ENCODE data around the gene CYP4B1.

Gene CYP4B1

DNA sequence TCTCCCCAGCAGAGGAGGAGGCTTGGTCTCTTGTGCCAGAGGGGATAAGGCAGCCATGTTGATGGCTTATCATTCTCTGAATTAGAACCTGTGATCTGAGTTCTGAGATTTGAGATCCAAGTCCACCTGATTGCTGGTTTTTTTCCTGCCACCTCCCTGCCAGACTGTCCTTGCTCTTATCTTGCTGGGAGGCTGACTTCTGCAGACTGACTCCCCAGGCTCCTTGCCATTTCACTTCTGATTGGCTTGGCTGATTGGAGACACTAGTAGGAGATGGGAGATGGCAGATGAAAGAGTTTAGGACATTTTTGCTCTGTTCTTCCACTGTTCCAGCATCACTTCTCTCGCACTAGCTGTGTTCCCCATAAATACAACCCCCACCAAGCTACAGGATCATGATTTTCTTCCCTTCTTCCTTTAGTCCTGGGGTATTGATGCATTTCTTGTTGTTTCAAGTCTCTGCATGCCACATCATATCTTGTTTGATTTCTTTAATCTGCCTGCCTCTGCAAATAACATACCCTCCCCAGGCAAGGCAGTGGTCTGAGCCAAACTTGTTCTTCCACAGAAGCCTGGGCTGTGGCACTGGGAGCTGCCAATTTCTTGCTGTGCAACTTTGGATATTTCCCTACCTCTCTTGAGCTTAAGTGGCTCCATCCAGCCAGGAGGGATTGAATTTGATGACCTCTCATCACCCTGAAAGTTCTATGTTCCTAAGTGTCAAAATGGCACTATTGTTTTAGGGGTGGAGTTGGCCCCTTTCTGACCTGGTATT, 963 bp upstream of the CYP4B1 start:
- no peak for DNase-seq

DNA sequence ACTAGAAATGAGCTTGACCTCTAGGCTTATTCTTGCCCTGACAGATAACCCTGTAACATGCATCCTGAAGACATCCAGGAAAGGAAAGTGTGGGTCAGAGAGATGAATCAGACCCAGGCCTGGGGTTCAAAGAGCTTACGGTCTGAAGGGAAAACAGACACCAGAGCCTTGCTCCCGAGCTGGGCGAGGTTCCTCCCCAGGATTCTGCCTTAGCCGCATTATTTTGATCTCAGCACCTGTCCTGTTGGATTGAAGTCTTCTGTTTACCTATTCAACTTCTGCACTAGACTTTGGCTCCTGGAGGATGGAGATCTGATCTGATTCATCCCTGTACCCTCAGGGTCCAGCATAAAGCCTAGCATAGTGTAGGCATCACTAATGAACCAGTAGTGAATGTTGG, 1.9 kb downstream of the CYP4B1 start:
- DNase-seq = no peak

DNA sequence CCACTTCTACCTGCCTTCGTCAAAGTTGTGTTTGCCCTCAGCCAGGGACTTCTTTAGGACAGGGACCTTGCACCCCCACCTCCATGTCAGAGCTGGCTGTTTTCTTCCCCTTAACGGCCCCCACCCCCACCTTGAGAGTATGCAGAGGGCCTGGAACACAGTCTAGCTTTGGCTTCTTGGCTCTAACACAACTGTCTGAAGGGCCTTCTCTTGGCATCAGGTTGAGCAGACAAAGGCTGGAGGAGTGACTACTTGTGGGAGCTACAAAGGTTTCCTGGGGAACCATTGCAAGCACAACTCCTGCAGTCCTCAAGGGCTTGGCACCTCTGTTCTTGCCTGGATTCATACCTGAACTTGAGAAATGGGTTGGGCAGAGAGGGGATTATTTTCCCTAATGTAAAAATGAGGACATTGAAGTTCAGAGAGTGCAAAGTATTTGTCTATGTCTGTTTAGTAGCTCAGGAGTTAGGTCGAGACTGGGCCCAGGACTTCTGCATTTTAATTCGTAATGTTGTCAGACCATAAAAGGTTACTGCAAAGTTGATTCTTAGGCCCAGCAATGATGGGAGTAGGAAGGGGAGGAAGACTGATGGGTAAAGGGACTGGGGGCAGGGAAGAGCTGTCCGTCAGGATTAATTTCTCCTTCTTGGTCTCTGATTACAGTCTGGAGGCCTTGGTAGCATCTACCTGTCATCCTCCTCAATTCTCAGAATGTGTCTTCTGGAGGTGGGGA, 2.6 kb downstream of the CYP4B1 start:
- no peak for DNase-seq

DNA sequence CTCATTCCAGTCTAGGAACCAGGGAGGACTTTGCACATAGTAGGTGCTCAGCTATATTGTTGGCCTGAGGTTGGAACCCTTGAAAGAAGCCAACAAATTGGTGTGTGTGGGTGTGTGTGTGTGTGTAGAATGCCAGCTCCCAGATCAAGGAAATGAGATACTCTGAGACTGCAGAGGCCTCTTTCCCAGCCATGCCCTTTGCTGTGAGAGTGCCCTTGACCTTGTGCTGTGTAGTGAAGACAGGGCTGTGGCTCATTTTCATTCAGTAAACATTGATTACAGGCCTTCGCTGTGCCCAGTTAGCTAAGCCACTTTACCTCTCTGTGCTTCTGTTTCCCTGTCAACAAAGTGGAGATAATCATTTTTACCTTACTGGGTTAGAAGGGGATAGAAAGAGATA, 3.2 kb downstream of the CYP4B1 start:
- no peak for DNase-seq

DNA sequence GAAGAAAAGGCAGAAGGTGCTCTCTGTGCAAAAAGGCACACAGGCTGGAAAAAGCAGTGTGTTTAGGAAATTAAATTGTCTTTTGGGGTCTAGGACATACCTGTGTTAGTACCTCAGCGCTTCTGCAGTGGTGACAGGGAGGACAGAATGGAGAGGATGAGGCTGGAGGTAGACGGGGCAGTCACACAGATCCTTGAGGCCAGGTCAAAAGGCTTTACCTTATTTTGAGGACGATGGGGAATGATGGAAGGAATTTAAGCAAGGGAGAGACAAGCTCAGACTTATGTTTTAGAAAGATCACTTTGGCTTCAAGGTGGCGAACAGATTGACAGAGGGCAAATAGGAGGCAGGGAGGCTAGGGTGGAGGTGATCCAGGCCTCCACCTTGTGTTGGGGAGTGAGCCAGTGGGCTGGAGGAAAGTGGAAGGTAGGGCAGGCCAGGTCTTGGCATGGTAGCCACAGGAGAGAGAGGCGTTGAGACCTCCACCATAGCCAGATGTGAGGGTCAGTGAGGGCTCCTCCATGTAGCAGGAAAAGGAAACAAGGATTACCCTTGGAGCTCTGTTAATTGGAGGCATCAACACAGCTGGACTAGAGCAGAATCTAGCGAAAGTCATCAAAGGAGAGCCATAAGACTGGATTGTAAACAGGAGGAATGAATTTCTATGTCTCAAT, 4.2 kb downstream of the CYP4B1 start:
- DNase-seq = no peak

DNA sequence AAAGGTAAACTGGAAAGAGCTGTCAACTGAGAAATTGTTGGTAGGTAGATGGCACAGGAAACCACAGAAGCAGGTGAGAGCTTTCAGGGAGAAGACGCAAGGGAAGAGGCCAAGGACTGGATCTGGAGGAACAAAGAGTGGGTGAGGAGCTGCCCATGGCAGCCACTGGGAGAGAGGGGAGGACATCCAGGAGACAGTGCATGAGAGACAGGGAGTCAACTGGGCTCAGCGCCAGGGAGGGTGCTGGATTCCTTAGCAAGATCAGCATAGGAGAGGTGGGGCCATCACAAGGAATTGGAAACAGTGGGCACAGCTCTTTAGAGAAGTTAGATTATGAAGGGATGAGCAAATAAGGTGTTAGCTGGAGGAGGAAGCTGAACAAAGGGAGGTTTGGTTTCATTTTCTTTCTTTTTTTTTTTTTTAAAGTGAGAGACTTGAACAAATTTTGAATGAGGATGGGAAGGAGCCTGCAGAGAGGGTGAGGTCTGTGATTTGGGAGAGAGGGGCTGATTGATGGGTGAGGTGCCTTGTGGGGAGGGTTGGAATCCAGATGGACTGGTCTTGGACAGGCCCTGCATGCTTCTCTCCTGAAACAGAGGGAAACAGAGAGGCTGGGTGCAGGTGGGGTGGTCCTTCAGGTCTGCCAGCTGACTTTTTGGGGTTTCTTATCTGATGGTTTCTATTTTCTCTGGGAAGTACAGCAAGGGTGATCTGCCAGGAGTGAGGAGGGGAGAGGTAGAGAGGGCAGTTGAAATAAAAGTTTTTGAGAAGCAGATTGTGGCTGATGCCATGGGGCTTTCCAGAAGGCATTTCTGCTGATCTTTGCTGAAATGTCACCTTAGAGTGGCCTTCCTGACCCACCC, 5.4 kb downstream of the CYP4B1 start:
- no peak for DNase-seq

DNA sequence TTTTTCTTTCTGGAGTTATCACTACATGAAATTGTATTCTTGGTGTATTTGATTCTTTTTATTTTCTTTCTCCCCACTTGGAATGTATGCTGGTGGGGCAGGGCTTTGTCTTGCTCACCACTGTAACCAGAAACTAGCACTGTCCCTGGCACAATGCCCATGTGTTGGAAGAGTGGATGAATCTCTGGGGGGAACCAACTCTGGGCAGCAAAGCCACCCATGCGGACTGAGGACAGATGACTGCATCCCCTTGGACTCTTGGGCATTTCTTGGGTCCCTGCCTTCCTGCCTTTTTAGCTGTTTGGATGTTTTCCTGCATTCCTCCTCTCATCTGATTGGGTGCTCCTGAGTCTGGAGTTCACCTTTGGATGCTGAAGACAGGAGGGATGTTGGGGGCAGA, 6.1 kb downstream of the CYP4B1 start:
- DNase-seq = no peak

DNA sequence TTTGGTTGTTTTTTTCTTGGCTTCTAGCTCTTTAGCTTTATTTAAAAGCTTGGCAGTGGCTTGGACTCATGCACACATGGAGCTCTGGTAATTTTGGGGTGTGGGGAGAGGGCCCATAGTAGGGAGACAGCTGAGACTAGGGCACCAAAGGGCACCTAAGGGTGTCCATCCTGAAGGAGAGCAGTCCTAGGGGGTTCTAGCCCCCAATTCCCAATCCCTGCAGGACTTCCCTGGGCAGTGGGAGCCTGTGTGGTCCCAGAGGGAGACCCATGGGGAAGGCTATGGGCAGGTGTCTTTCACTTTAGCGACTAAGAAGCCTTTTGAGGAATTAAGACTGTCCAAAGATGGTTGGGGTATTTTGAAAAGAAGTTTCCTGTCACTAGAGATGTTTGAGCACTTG, 6.9 kb downstream of the CYP4B1 start:
- DNase-seq = no peak

DNA sequence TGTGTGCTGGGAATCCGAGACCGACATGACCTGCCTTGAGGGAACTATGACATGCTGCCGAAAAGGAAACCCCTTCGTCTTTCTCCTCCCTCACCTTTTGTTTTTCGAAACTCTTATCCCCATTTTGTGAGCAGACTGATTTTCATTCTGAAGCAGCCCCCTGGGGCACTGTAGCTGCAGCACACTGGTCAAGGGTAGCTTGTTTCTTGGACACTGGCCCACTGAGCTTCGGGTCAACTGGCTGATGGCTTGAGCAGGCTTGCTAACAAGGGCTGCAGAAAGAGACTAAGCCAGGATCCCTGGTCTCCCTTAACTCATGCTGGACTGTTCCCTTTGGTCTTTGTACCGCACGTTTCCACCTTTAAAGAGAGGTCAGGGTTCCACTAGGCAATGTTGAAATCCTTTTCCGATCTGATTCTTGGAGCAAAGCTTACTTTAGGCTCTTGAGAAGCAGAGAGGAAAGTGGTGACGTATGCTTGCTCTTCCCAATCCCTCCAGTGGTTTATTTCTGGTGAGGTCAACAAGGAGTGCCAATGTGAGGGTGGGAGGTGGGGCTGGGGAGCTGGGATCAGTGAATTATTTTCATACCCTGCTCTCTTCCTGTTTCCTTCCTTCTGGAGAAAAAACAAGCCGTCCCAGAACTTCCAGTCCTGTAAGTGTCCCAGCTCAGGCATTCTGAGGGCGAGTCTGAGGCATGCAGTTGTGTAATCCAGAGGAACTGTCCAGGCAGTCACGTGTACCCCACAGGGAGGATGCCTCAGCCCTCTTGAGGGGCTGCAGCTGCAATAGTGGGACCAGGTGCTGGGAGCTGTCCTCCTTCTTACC, 7.6 kb downstream of the CYP4B1 start:
- no peak for DNase-seq

DNA sequence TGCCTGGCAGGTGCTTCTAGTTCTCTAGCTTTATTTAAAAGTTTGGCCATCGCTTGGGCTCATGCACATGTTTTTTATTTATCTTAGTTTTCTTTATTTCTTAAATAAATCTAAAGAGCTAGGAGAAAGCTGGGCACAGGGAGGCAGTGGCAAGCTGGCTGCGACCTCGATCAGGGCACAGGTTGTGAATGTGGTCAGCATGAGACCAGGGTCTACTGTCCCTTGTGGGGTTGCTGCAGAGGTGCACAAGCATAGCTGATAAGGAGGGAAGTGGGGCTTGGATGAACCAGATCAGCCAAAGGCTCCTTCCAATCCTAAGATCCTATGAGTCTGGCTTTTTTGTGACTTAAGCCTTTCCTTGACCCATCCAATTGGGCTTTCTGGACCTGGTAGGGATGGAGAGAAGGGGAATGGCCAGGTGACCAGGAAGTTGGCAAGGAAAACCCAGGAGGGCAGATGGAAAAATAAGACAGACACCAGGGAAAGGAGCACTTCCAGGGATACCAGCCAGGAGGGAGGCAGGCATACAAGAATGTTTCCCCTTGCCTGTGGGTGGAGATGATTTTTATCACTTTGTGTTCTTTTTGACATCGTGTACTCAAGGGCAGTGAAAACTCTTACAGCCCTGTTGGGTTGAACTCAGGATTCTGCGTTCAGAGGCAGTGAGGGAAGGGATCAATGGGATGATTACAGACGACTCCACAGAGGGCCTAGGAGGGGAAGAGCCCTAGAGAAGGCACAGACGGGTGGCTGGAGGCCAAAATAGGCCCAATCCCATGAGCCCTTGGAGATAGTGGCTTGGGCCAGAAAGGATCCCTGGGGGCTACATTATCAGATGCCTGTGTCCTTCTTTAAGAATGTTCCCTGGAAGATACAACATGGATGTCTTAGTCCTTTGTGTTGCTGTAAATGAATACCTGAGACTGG, 8.5 kb downstream of the CYP4B1 start:
- no peak for DNase-seq

DNA sequence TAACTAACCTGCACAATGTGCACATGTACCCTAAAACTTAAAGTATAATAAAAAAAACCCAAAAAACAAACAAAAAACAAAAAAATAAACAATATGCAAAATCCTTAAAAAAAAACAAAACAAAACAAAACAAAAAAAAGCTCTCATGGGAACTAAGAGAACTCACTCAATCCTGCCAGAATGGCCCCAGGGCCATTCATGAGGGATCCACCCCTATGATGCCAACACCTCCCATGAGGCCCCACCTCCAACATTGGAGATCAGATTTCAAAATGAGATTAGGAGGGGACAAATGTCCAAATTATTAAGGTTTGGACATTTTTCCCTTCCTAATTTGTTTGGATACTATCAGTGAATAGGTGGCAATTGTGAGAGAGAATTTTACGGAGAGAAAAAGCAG, 10.2 kb downstream of the CYP4B1 start:
- DNase-seq = no peak

DNA sequence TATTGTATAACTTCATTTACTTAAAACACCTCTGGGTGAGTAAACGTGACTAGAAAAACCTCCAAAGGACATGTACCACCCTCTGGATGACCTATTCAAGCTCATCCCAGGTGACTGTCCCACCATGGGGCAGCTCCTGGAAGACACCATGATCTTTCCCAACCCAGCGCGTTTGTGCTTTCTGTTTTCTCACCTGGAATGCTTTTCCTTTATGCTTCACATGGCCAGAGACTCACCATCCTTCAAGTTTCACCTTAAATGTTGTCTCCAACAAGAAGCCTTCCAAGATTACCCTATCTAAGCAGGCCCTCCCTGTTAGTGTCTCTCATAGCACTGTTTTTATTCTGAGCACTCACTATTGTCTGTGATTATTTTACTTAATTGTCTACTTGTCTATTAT, 11.1 kb downstream of the CYP4B1 start:
- no peak for DNase-seq

DNA sequence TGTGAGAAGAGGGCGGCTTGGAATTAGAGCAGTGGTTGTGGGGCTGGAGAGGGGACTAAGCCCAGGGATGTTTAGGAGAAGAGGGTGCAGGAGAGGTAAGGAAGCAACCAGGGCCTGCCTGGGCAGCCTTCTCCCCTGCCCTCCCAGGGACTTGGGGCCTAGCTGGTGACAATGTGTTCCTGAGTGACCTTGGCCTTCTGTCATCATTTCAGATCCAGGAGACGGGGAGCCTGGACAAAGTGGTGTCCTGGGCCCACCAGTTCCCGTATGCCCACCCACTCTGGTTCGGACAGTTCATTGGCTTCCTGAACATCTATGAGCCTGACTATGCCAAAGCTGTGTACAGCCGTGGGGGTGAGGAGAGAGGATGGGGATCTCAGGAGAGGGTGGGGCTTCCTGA, 11.8 kb downstream of the CYP4B1 start:
- no peak for DNase-seq

DNA sequence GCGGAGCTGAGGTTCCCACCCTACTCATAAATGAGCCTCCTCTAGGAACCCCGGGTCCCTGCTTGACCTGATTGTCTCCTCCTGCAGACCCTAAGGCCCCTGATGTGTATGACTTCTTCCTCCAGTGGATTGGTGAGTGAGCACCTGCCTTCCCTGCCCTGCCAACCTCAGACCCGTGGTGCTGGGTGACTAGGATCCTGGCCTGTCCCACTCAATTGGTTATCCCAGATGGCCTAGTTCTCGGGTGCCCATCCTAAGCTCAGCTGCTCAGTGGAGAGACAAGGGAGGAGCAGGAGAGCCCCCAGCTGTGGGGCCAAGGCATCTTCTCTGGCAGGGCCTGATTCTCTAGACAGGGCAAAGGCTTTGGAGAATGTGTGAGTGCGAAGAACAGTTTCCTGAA, 12.2 kb downstream of the CYP4B1 start:
- DNase-seq = no peak

DNA sequence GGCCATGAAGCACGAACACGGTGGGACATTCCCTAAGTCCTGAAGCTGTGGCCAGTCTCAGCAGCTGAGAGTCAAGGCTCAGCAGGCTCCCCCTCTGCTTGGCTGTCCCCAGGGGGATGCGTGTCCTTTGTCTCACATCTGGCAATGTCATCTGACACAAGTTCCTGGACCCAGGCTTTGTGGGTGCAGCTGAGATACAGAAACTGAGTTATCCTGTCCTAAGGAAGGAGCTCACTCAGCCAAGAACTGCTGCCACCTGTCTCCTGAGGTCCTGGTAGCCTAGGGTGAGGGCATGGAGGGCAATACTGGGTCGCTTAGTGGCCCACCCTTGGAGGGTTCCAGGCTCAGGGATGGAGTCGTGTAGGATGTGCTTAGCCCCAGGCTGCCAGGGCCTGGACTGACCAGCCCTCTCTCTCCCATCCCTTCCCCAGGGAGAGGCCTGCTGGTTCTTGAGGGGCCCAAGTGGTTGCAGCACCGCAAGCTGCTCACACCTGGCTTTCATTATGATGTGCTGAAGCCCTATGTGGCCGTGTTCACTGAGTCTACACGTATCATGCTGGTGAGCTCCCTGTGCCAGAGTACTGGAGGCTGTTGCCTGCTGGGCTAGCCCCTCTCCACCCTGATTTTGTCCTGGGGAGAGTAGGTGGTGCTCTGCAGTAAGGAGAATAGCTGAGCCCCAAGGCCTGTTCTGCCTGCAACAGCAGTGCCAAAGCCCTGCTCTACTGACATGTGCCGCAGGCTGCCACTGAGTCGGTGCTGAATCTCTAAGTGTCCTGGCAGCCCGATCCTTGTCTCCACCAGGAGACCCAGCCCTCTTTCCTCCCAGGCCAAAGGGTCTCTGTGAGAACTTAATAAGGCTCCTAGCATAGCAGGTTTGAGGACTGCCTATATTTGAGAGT, 13.5 kb downstream of the CYP4B1 start:
- no peak for DNase-seq

DNA sequence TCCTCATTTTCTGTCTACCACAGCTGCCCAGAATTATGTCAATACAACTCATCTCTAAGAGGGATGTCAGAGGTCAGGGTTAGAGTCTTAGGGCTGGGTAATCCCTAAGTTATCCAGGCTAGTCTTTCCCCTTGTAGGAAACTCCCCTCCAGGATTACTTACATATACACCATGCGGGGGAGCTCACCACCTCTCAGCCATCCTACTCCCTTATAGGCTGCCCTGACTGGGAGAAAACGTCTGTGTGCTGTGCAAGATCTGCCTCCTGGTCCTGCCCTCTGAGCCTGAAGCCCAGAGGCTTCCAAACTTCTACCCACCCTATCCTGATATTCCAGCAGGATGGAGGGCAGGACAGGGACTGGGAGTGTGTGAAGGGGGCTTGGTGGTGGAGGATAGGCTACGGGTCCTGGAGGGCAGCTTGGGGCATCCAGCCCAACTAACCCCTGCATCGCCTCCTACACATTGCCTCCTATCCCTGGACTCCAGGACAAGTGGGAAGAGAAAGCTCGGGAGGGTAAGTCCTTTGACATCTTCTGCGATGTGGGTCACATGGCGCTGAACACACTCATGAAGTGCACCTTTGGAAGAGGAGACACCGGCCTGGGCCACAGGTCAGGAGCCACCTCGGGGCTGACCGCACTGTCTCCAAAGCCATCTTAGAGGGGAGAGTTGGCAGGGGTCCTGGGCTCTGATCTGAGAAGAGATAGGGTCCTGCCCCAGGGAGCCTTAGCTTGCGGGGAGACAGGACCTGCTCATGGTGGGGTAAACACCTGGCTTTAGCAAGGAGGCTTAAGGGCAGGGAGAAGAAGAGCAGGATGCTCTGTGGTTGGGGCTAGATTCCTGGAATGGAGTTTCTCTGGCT, 14.4 kb downstream of the CYP4B1 start:
- no peak for DNase-seq

DNA sequence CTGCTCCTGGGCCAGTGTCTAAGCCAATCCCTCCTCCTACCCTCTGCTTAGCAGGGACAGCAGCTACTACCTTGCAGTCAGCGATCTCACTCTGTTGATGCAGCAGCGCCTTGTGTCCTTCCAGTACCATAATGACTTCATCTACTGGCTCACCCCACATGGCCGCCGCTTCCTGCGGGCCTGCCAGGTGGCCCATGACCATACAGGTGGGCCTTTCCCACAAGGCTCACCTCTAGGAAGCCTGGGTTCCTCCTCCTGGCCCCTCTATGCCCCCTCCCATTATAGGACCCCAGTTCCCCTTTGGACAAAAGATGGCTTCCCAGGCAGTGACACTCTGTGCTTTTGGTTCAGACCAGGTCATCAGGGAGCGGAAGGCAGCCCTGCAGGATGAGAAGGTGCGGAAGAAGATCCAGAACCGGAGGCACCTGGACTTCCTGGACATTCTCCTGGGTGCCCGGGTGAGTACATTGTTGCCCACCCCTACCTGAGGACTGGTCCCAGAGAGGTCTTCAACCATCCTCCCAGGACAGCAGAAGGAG, 15.1 kb downstream of the CYP4B1 start:
- DNase-seq = no peak

DNA sequence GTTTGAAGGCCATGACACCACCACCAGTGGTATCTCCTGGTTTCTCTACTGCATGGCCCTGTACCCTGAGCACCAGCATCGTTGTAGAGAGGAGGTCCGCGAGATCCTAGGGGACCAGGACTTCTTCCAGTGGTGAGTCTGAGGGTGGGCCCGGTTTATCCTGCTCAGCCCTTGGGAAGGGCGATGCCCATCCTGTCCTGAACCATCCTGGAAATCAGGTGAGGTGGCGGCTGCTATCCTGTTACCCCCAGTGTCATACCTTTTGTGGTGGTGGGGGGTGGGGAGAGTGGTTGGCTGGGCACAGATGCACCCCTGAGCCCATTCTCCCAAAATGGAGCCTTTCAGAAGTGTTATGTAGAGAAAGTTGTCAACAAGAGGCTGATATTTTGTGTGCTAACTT, 16.3 kb downstream of the CYP4B1 start:
- DNase-seq = no peak

DNA sequence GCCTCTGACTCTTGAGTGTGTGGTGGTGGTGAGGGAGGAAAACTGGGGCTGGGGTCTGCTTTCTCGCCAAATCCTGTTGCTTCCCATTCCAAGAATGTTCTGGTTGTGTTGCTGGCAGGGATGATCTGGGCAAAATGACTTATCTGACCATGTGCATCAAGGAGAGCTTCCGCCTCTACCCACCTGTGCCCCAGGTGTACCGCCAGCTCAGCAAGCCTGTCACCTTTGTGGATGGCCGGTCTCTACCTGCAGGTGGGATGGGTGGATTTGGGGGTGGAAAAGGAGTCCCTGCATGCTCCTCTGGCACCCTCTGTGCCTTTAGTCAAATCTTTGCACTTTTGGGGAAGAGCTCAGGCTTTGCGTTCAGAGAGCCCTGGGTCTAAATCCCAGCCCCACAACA, 18.1 kb downstream of the CYP4B1 start:
- DNase-seq = no peak

Measured in NCI-H1694 treated with DMSO at 0.1 percent for 48 hours (cell line).